H9 (cell line): ENCODE results near the gene DMPK. TPM values are rescaled to one million over a fixed set of nuclear protein-coding genes. Genes with fewer than 3 reads are reported as not detected.

Source experiments
- DNase-seq: peaks from one replicate; pipeline ENCODE4 v3.0.0-alpha.2; 2017
- H2AFZ ChIP-seq: one replicate; pipeline ENCODE4 v1.6.1; 2013; ENCODE audit warnings: mild to moderate bottlenecking, low read length, control low read depth, moderate library complexity
- H2AK5ac ChIP-seq: 2 replicates; pipeline ENCODE4 v1.6.1; 2013; ENCODE audit warnings: low read length, control low read depth, mixed read lengths; ENCODE audit not compliant: insufficient read length
- H2BK120ac ChIP-seq: one replicate; pipeline ENCODE4 v1.6.1; 2013; ENCODE audit warnings: low read depth, mild to moderate bottlenecking, low read length, control low read depth, inconsistent platforms; ENCODE audit not compliant: poor library complexity, severe bottlenecking
- H2BK12ac ChIP-seq: 2 replicates; pipeline ENCODE4 v1.6.1; 2013; ENCODE audit warnings: low read length, control low read depth, mixed read lengths, low read depth; ENCODE audit not compliant: insufficient read length
- H2BK15ac ChIP-seq: 2 replicates; pipeline ENCODE4 v1.6.1; 2013; ENCODE audit warnings: low read depth, low read length, control low read depth
- H2BK20ac ChIP-seq: one replicate; pipeline ENCODE4 v1.6.1; 2013; ENCODE audit warnings: low read depth, mild to moderate bottlenecking, low read length, control low read depth, inconsistent platforms; ENCODE audit not compliant: poor library complexity, severe bottlenecking
- H2BK5ac ChIP-seq: 2 replicates; pipeline ENCODE4 v1.6.1; 2013; ENCODE audit warnings: low read length, control low read depth, mixed read lengths; ENCODE audit not compliant: insufficient read length
- H3K14ac ChIP-seq: 2 replicates; pipeline ENCODE4 v1.6.1; 2013; ENCODE audit warnings: low read length, control low read depth; ENCODE audit not compliant: insufficient read depth
- H3K18ac ChIP-seq: 2 replicates; pipeline ENCODE4 v1.6.1; 2013; ENCODE audit warnings: low read depth, mild to moderate bottlenecking, mixed read lengths, low read length, control low read depth; ENCODE audit not compliant: insufficient read length
- H3K23ac ChIP-seq: 2 replicates; pipeline ENCODE4 v1.6.1; 2013; ENCODE audit warnings: low read length, control low read depth, mixed read lengths, low read depth; ENCODE audit not compliant: insufficient read length
- H3K23me2 ChIP-seq: 2 replicates; pipeline ENCODE4 v1.6.1; 2013; ENCODE audit warnings: low read depth, mild to moderate bottlenecking, mixed read lengths, low read length, control low read depth; ENCODE audit not compliant: insufficient read length, poor library complexity, severe bottlenecking
- H3K27ac ChIP-seq: 2 replicates; pipeline ENCODE4 v1.5.1; 2013; ENCODE audit warnings: low read length, control low read depth, mixed read lengths, low read depth; ENCODE audit not compliant: insufficient read length
- H3K27me3 ChIP-seq: 2 replicates; pipeline ENCODE4 v1.6.1; 2013; ENCODE audit warnings: low read length, control low read depth, inconsistent platforms; ENCODE audit not compliant: insufficient read depth
- H3K4ac ChIP-seq: 2 replicates; pipeline ENCODE4 v1.6.1; 2013; ENCODE audit warnings: low read depth, mild to moderate bottlenecking, control low read depth, inconsistent platforms, low read length, moderate library complexity
- H3K4me1 ChIP-seq: 2 replicates; pipeline ENCODE4 v1.6.1; 2013; ENCODE audit warnings: low read length, control low read depth, inconsistent platforms; ENCODE audit not compliant: insufficient read depth
- H3K4me2 ChIP-seq: 2 replicates; pipeline ENCODE4 v1.6.1; 2013; ENCODE audit warnings: low read length, control low read depth, mixed read lengths; ENCODE audit not compliant: insufficient read length, insufficient read depth
- H3K56ac ChIP-seq: 2 replicates; pipeline ENCODE4 v1.6.1; 2013; ENCODE audit warnings: low read depth, mild to moderate bottlenecking, mixed read lengths, low read length, control low read depth; ENCODE audit not compliant: insufficient read length
- H3K79me1 ChIP-seq: 2 replicates; pipeline ENCODE4 v1.6.1; 2013; ENCODE audit warnings: low read depth, mild to moderate bottlenecking, moderate library complexity, low read length, control low read depth, inconsistent platforms; ENCODE audit not compliant: insufficient read depth, poor library complexity, severe bottlenecking
- H3K79me2 ChIP-seq: 2 replicates; pipeline ENCODE4 v1.6.1; 2013; ENCODE audit warnings: low read length, control low read depth, inconsistent platforms; ENCODE audit not compliant: insufficient read depth
- H3K9ac ChIP-seq: 2 replicates; pipeline ENCODE4 v1.6.1; 2013; ENCODE audit warnings: low read length, control low read depth, mixed read lengths; ENCODE audit not compliant: insufficient read length; ENCODE audit errors: extremely low read depth
- H3K9me3 ChIP-seq: one replicate; pipeline ENCODE4 v1.6.1; 2013; ENCODE audit warnings: low read depth, low read length, inconsistent platforms; ENCODE audit not compliant: control insufficient read depth
- H3T11ph ChIP-seq: one replicate; pipeline ENCODE4 v1.6.1; 2013; ENCODE audit warnings: mild to moderate bottlenecking, low read length, control low read depth, inconsistent platforms
- H4K20me1 ChIP-seq: one replicate; pipeline ENCODE4 v1.6.1; 2013; ENCODE audit not compliant: control insufficient read depth, insufficient read length, insufficient read depth
- H4K5ac ChIP-seq: 2 replicates; pipeline ENCODE4 v1.6.1; 2013; ENCODE audit warnings: low read depth, mild to moderate bottlenecking, mixed read lengths, low read length, control low read depth; ENCODE audit not compliant: insufficient read length
- H4K8ac ChIP-seq: replicated peaks from 2 replicates; pipeline ENCODE4 v1.6.1; 2013; ENCODE audit warnings: low read length, control low read depth, mixed read lengths, low read depth; ENCODE audit not compliant: insufficient read length
- H4K91ac ChIP-seq: 2 replicates; pipeline ENCODE4 v1.6.1; 2013; ENCODE audit warnings: low read depth, mild to moderate bottlenecking, moderate library complexity, mixed read lengths, low read length, control low read depth; ENCODE audit not compliant: insufficient read length
- H3K27ac Mint-ChIP-seq, 3 experiments: 2 replicates in 2 of 3; 3 replicates in 1 of 3; pipeline ENCODE4 v1.8.0; 2020 to 2021; ENCODE audit warnings: mixed read lengths in 3 of 3, mild to moderate bottlenecking in 1 of 3, moderate library complexity in 1 of 3
- H3K27me3 Mint-ChIP-seq: 2 replicates; pipeline ENCODE4 v1.8.0; 2021; ENCODE audit warnings: low read depth, mild to moderate bottlenecking, moderate library complexity, mixed read lengths
- H3K36me3 Mint-ChIP-seq, 3 experiments: 2 replicates in 2 of 3; 3 replicates in 1 of 3; pipeline ENCODE4 v1.8.0; 2020 to 2021; ENCODE audit warnings: low read depth in 3 of 3, mixed read lengths in 3 of 3; ENCODE audit not compliant: insufficient read depth in 1 of 3
- H3K4me1 Mint-ChIP-seq, 2 experiments: 2 replicates each; pipeline ENCODE4 v1.8.0; 2020; ENCODE audit warnings: mixed read lengths in 2 of 2
- H3K4me3 Mint-ChIP-seq, 2 experiments: 2 replicates in 1 of 2; 3 replicates in 1 of 2; pipeline ENCODE4 v1.8.0; 2020 to 2021; ENCODE audit warnings: mild to moderate bottlenecking in 2 of 2, mixed read lengths in 2 of 2, moderate library complexity in 1 of 2
- H3K9me3 Mint-ChIP-seq, 2 experiments: 2 replicates in 1 of 2; 3 replicates in 1 of 2; pipeline ENCODE4 v1.8.0; 2020; ENCODE audit warnings: mild to moderate bottlenecking in 2 of 2, mixed read lengths in 2 of 2, moderate library complexity in 1 of 2
- CTCF ChIP-seq: fragments of 200-600 bp; sonication (generic); conservative IDR thresholded peaks from 3 replicates; pipeline ENCODE4 v1.8.0; 2021; ENCODE audit warnings: antibody characterized with exemption, mild to moderate bottlenecking
- WGBS: extraction: QIAGEN DNeasy Blood & Tissue Kit; methylation state at CpG from one replicate; pipeline ENCODE4 v1.1.7; 2013; ENCODE audit warnings: missing lambda C conversion rate, low lambda C conversion rate, mixed read lengths; ENCODE audit not compliant: insufficient read length; ENCODE audit errors: extremely low coverage; 5-methylcytosine and 5-hydroxymethylcytosine counted together
- total RNA-seq: library from RNA; stranded (reverse); gene quantifications from 2 replicates; pipeline ENCODE4 v1.2.1, GENCODE V29; 2021

Gene DMPK
- total RNA-seq, 1 experiment from 2014 or later = 67.4 TPM

- Histone ChIP-seq H2AFZ (no peak overlapping the region), H2BK5ac (no peak overlapping the region), H3K23me2 (peaks cover 20% of the 10 kb centered on the region), H4K8ac (no peak overlapping the region), H3K4me2 (peak overlapping the region; percentile 72), H3K14ac (peak overlapping the region; percentile 64), H4K91ac (no peak overlapping the region), H3K23ac (no peak overlapping the region), H3K18ac (peak overlapping the region; percentile 21), H3K56ac (no peak overlapping the region), H4K20me1 (no peaks in the 10 kb centered on the region), H2BK20ac (no peak overlapping the region), H3K79me2 (no peaks in the 10 kb centered on the region), H2BK120ac (no peak overlapping the region), H3T11ph (no peak overlapping the region), H3K4ac (no peak overlapping the region), H3K9ac (no peak overlapping the region), H3K4me1 (peaks cover 3% of the 10 kb centered on the region; the same call in 1 of the 2 replicates), H3K9me3 (no peaks in the 10 kb centered on the region), H3K79me1 (no peaks in the 10 kb centered on the region), H2BK15ac (no peak overlapping the region), H3K27ac (no peak overlapping the region), H2BK12ac (no peak overlapping the region), H3K27me3 (no peaks in the 10 kb centered on the region), H2AK5ac (no peak overlapping the region), H4K5ac (no peak overlapping the region)
- DNase-seq = no peak
- H3K4me3 Mint-ChIP-seq = peak overlapping the region; percentile 91 to 94
- H3K9me3 Mint-ChIP-seq = no peaks in the 10 kb centered on the region; a peak in 1 of 5 replicates
- H3K27ac Mint-ChIP-seq = no peak overlapping the region
- peaks cover 9% of the 10 kb centered on the region for H3K27me3 Mint-ChIP-seq
- TF ChIP-seq CTCF = no peak
- peaks cover 13 to 34% of the 10 kb centered on the region in 2 experiments for H3K4me1 Mint-ChIP-seq
- WGBS = no CpG with 5 or more reads among the region's 24 CpGs
- peaks cover 0 to 6% (median 0%) of the 10 kb centered on the region in 3 experiments; a peak in 2 of 7 replicates for H3K36me3 Mint-ChIP-seq
Observed at GRCh38 chr19:45766869-45767346, 15.4 kb downstream of the DMPK start.
